A549 (cell line): ENCODE data around the gene ZNF526.

Experiments used
- CBX8 ChIP-seq: fragments of 200-600 bp; sonication (generic); IDR thresholded peaks from 2 replicates; pipeline ENCODE4 v1.6.1; 2016
- EP300 ChIP-seq, 2 experiments: fragments of >200 bp; sonication (Bioruptor Twin); formaldehyde crosslinking; IDR thresholded peaks; 2 replicates in 1 of 2; 3 replicates in 1 of 2; pipeline ENCODE4 v1.6.1; 2016 to 2017
- HOXB5 ChIP-seq: fragments of 250-450 bp; sonication (Bioruptor Pico); IDR thresholded peaks from 2 replicates; pipeline ENCODE4 v1.5.0; 2020; ENCODE audit warnings: mild to moderate bottlenecking, moderate library complexity
- MAZ ChIP-seq: fragments of 150-350 bp; IDR thresholded peaks from 2 replicates; pipeline ENCODE4 v1.6.1; 2014; ENCODE audit warnings: antibody characterized with exemption, low read depth, low read length, borderline replicate concordance
- POLR2AphosphoS2 ChIP-seq: conservative IDR thresholded peaks from 2 replicates; pipeline ENCODE4 v1.6.1; 2012; ENCODE audit warnings: low read length, improper control_type of control experiment, inconsistent platforms
- RCOR1 ChIP-seq: fragments of 150-350 bp; IDR thresholded peaks from 2 replicates; pipeline ENCODE4 v1.6.1; 2014; ENCODE audit warnings: antibody characterized with exemption, low read length, low read depth
- TF ChIP-seq, protein P1 (sequence below): fragments of >200 bp; sonication (Bioruptor Twin); formaldehyde crosslinking; IDR thresholded peaks from 3 replicates; pipeline ENCODE4 v1.5.1; 2016

DNA sequence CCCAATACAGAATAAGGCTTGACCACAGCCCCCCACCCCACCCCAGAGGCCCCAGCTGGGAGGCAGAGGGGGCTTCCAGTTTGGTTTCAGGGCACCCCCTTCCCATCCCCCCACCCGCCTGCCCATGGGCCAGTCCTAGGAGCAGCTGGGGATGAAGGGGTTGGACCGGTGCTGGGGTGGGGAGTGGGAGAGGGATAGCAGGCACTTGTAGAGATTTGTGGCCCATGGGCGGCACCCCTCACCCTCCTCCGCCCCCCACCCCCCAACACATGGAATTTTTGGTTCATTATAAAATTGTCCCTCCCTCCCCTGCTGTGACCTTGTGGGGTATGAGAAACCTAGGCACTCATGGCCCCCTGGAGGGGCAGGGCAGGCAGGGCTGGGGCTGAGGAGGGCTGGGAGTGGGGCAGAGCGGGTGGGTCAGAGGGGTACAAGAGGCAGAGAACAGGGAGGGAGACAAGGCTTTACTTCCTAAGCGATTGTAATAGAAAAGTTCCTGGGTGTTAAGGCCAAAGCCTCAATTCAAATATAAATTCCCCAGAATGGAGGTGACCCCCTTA lies 27.6 kb downstream of the ZNF526 start:
- TF ChIP-seq RCOR1 (no peak), POLR2AphosphoS2 (no peak), MAZ (no peak), EP300 (IDR thresholded peaks at IDR 0.05) (no peak; a peak in 1 of 5 replicates), HOXB5 (no peak), CBX8 (no peak)
- TF ChIP-seq, protein P1, sequence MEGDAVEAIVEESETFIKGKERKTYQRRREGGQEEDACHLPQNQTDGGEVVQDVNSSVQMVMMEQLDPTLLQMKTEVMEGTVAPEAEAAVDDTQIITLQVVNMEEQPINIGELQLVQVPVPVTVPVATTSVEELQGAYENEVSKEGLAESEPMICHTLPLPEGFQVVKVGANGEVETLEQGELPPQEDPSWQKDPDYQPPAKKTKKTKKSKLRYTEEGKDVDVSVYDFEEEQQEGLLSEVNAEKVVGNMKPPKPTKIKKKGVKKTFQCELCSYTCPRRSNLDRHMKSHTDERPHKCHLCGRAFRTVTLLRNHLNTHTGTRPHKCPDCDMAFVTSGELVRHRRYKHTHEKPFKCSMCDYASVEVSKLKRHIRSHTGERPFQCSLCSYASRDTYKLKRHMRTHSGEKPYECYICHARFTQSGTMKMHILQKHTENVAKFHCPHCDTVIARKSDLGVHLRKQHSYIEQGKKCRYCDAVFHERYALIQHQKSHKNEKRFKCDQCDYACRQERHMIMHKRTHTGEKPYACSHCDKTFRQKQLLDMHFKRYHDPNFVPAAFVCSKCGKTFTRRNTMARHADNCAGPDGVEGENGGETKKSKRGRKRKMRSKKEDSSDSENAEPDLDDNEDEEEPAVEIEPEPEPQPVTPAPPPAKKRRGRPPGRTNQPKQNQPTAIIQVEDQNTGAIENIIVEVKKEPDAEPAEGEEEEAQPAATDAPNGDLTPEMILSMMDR = no peak
